K562 (cell line): ENCODE data around the gene TNPO3.

Source experiments
- MLX ChIP-seq, 2 experiments: fragments of 450-650 bp in 1 of 2; sonication (generic) in 1 of 2; formaldehyde crosslinking; conservative IDR thresholded peaks; 2 replicates each; pipeline versions ENCODE4 v1.4.0 to v1.8.1; 2020 to 2022; ENCODE audit warnings: mild to moderate bottlenecking in 1 of 2, missing genetic modification reagents in 1 of 2
- PHB ChIP-seq: fragments of 250-450 bp; sonication (Bioruptor Pico); IDR thresholded peaks from 2 replicates; pipeline ENCODE4 v1.5.0; 2021
- ZKSCAN1 ChIP-seq: fragments of 150-350 bp; IDR thresholded peaks from 2 replicates; pipeline ENCODE4 v1.6.1; 2016; ENCODE audit warnings: low read depth, low read length

GRCh38 chr7:128919881-128920799 lies 134.8 kb downstream of the TNPO3 start:
- TF ChIP-seq MLX (CRISPR knock-in tag; conservative IDR thresholded peaks at IDR 0.05) = no peak
- TF ChIP-seq ZKSCAN1 = no peak
- no peak for TF ChIP-seq PHB (CRISPR knock-in tag)
